DMS114 treated with DMSO at 0.1 percent for 48 hours (cell line): ENCODE results near the gene RNF144A.

ENCODE experiments used
- DNase-seq: peaks from one replicate; lab custom pipeline; 2025; ENCODE audit not compliant: unreplicated experiment; lab: John Stamatoyannopoulos, UW

RNF144A gene

DNA sequence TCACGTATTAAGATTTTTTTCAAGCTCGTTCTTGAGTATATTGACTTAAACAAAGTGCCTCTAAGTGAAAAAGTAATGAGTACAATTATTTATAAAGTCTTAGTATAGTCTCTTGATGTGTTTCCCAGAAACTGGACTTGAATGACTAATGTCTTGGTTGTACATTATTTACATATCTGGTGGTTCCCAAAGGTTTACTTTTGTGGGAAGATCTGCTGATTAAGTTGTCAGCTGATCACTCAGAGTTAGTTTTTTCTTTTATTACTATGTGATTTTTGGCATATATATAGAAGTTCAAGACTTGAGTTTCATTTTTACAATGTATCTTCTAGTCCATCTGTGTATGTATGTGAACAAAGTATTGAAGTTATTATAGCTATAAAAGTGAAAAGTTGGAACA, 29.5 kb downstream of the RNF144A start:
- no peak for DNase-seq

DNA sequence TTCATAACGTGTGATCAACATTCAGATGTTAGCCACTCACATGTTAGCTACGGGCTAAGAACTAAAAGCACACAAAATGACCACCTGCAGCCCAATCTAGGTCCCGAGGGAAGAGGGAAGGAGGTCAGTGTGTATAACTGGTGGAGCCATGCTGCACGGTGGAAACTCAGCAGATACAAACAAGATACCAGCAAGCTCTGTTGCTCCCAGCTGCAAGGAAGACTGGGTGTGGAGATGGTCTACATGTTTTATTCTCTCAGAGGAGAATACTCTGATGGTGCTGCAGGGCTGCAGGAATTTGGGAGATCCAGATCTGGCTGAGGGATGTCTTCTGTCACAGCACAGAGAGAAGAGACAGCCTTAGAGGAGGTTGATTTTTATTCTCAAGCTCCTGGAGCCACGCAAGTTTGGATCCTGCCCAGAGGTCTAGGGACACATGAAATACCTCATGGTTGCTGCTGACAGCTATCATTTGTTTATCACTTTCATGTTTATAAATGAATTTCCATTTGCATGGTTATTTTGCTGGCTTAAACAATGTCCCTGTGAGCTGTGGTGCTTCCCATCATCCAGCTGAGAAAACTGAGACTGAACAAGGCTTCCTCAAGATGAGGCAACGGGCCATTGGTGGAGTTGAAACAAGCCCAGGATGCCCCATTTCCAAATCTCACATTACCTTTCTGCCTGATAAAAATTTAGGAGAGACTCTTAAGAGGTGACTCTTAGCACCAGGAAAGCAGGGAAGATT, 30.9 kb downstream of the RNF144A start:
- no peak for DNase-seq

DNA sequence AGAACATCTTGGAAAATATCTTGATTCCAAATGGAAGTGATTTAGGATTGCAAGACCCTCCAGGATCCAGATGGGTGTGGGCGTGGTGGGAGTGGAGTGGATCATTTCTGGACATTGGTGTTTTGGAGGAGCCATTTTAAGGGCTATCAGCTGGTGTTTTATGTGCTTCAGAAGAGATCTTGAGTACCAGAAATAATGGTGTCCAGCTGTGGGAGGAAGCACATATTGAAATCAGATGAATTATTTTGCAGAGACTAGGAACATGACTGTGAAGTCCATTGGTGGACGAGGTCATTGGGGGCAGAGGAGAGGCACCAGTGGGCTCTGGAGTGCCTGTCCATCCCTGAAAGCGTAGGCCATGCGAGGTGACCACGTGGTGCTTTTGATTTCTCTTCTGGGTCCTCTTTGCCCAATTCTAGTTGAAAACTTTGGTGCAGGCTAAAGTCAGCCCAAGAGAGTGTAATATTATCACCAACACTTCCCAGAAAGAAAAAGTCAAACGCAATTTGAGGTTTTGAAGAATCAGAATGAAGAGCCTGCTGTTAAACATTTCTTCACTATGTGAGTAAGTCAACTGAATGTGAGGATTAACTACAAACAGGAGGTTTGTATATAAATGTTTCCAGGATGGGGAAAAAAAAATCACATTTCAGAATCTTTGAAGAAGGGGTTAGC, 31.6 kb downstream of the RNF144A start:
- DNase-seq: no peak

DNA sequence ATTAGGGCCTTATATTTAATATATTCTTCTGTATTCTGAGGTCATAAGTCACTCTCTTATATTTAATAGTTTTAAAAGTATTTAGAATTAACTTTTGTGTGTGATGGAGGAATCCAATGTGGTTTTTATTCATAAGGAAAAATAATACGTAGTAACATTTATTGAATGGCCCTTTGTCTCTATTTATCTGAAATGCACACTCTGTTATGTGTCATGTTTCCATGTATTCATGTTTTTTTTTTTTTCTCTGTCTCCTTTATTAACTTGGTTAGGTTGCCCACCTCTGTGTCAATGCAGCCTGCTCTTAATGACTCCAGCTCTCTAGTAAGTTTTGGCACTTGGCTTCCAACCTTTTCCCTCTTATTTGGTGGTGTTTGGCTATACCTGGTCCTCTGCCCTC, 33.8 kb downstream of the RNF144A start:
- no peak for DNase-seq

DNA sequence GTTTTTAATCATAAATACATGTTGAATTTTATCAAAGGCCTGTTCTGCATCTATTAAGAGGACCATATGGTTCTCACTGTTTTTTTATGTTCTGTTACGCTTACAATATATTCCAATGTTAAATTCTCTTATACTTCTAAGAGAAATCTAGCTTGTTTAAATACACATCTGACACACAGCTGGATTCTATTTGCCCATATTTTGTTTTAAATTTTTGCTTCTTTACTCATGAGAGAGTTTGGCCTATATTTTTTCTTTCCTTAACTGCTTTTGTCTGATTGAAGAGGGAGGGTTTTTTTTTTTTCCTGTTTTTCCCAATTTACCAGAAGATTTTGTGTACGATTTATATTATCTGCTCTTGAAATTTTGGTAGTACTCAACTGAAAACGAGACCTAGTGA, 34.9 kb downstream of the RNF144A start:
- DNase-seq: no peak

DNA sequence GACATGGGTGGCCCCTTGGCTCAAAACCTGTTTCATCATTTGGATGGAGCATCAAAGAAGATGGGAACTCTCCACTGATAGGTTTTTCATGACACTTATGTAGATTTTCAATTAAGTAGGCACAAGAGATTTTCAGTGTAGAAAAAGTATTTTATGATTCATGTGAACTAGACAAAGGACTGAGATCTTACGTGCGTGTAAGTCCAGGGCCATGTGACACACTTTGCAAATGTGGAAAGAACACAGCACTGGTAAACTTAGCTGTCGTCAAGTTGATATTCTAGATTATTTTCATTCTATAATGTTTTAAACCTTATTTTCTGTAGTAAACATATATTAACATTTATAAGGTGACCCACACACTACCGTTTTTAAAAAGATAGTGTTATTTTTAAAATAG, 37.4 kb downstream of the RNF144A start:
- DNase-seq: no peak

DNA sequence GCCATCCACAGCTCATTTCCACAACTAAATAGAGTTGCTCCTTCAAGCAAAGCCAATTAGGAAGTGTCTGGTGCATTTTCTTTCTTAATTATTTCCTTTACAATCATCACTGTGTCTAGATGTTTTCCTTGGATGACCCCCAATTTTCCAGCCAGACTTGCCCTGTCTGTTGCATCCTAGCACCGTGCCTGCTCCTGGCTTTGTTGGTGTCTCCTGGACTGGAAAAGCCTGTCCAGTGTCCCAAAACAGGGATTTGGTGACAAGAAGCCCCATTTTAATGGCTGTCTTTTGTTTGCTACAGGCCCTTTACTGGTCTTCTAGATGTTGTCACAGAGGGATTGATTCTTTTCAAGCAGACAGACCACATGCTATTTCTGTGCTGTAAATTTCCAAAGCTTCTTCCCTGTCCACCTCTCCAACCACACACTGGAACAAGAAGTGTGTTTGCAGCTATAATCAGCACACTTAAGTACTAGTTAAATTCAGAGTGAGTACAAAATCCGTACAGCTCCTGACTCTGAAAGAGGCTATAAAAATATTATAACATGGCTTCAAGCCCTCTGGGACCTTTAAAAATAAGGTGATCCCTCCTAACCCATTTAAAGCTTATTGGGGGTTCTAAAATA, 38.4 kb downstream of the RNF144A start:
- no peak for DNase-seq

DNA sequence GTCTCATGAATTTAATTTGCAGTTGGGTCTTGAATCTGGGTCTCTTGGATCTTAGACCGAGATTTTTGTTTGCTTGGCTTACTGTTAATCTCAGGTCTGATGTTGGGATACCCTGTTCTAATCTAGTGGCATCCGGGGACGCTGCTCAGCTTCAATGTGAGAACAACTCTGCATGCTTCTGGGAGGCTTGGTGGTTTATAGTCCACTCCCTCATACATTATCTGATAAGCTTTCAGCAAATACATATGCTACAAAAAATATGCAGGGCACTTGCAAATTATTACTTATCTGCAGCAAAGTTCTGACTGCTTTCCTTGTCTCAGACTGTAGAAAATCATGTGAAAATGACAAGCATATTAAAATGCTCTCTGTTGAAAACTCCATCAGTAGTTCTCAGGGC, 39.4 kb downstream of the RNF144A start:
- no peak for DNase-seq

DNA sequence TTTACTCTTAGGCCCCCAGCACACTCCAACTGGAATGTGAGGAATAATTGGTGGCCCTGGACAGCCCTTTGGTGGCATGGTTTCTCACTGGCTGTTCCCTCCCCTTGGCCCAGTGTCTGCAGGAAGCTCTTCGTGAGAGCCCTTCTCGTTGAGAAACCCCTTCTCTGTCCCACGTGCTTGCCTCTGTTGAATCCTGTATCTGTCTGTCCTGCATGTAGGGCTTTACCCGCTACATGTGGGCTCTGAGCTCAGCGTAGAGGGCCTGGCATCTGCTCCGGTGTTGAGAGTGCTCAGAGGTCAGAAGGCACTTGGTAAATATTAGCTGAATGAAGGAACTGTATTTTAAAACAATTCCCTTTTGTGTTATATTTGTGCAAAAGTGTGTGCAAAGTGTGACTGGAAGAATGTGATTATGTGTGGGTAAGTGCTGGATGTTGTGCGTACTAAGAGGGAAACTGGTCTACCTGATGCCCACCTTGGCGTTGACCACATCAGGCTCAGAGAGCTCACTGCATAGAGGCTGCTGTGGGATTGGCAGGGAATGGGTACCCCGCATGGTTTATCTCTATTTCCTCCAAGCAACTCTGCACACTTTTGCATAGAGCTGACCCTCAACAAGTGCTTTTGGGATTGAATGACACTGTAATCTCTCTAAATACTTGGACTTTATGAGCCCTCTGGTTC, 40.0 kb downstream of the RNF144A start:
- no peak for DNase-seq

DNA sequence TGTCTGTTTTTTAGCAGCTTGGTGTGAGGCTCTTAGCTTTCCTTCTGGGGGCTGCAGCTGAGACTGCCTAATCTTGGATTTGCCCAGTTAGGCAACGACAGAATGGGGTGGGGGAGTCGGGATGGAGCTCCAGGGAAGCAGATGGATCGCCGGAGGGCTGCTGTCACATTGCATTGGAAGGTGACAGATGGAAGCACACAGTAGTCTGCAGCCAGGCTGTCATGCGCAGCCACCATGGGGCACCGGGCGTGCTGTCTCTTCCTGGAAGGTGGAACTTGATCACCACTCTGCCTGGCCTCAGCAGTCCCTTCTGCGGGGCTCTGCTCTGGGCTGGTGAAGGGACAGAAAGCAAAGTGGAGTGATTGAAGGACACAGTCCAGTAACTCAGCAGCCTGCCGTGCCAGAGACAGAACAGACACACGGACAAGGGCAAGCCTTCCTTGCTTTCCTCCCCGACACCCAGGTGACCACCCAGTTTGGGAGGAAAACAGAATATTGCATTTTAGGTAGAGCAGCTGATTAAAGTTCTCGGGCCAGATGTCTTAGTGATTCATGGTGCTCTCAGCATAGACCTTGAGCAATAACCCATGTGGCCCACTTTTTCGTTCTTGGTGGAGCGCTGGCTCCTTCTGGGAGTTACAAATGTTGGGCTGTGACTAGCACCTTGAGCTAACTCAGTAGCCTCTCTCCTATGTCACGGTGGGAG, 40.9 kb downstream of the RNF144A start:
- no peak for DNase-seq

DNA sequence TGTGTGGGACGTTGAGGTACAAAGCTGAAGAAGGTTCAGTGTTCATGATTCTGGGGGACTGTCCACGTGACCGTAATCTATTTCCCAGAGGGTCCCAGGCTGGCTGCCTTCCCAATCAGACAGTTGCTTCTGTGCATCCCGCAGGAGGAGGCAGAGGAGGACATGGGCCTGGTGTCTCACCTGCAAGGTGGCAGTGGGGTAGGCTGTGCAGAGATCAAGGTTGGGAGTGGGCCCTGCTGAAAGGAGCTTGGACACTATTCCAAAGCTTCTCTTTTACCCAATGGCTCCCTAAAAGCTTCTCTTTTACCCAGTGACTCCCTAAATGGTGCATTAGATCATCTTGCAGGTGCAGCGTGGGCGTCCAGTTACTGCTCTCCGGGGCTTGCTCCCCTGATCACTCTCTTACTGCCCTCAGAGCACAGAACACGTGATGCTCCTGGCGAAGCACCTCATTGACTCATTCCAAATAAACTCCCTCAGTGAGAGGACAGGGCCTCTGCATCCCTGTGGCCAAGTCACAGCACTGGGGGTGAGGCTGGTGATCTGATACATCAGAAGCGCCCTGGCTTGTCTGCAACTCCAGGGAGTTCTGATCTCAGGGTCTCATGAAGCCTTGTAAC, 41.5 kb downstream of the RNF144A start:
- no peak for DNase-seq

DNA sequence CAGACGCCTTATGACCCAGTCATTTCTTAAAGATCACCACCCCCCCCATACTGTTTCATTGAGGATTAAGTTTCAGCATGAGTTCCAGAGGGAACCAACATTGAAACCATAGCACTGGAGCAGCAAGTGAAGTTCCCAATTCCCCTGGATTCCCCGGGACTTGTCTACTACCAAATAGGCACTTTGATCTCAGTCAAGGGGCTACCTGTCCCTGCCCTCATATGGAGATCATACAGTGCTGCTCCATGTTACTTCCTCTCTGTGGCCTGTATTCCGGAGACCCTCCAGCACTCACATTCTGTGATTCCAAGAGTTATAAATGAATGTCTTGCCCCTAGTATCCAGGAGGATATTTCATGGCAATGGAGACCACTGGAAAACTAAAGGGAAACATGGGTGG, 42.5 kb downstream of the RNF144A start:
- DNase-seq: no peak

DNA sequence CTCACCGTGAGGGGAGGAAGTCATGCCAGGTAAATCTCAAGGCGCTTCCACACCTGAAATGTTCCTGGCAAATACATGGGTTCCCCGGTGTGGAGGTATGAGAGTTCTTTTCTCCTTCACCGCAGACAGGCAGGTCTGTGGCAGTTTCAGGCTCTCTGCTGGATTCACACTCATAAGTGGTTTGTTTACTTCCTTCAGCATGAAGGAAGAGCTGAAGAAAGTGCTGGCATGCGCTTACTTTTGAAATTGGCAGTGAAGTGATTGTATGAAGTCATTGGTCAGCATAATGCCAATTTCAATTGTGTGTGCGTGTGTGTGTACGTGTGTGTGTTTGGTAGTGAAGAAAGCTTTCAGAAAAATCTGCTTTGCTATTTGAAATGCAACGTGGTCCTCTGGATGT, 43.4 kb downstream of the RNF144A start:
- no peak for DNase-seq

DNA sequence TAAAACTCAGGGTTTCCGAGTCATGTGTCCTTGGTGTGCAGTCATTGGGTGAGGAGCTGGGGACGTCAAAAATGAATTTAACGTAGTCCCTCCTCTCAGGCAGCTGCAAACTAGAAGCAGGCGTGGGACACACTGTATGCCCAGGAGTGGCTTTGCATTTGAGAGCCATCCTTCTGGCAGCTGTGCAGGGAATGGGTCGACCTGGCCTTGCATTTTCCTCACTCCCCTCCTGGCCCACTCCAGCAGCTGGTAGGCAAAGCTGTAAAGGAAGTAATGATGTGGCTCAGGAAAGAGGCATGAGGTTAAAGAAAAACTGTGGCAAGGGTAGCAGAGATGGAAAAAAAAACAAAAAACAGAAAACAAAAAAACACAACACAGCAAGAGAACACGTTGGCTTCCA, 46.5 kb downstream of the RNF144A start:
- no peak for DNase-seq

DNA sequence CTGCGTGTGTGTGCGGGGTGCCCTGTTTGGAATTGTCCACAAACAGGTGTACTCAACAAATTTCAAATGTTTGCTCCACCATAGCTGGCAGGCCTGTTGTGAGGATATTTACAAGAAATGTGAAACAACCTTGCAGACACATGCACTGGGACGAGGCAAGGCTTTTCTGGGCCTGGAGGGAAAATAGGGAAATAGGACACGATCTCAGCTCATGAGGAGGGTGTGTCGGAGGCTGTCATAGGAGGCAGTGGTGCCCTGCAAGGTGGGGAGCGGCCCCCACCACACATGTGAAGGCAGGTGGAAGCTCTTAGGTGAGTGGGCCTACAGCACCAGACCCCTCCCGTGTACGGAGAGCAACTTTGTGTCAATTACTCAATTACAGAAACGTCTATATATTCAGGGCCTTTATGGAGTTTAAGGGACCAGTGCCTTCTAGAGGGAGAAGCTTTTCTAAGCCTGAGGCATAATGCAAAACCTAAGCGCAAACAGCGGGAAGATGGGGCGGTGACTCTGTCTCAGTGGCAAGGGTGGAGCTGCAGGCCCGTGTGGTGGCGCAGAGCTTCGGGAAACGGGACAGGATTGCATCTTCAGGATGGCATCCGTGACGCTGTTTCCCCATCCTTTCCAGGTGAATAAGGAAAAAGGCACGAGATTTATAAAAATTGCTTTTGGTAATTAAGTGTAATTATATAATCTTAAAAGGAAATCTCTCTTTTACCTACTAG, 48.0 kb downstream of the RNF144A start:
- DNase-seq: no peak

DNA sequence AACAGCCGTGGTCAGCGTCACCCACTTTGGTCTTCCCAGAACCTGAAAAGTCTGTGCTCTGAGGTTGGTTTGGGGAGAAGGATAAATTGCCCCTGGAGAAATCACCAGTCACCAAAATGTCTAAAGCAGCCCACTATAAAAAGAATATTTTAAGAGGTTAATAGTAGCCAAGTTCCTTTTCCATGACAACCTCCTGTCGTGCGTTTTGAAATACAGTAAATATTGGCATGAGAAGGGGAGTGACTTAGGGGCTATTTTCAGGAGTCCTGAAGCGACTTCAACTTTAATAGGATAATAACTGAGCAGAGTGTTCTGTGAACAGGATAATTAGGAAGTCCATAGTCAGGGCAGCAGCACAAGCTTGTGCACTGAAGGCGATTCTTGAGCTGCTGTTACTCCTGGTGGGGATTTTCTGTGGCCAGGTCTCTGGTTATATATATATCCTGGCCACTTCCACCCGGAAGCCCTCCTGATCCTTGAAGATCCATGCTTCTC, 49.3 kb downstream of the RNF144A start:
- no peak for DNase-seq

DNA sequence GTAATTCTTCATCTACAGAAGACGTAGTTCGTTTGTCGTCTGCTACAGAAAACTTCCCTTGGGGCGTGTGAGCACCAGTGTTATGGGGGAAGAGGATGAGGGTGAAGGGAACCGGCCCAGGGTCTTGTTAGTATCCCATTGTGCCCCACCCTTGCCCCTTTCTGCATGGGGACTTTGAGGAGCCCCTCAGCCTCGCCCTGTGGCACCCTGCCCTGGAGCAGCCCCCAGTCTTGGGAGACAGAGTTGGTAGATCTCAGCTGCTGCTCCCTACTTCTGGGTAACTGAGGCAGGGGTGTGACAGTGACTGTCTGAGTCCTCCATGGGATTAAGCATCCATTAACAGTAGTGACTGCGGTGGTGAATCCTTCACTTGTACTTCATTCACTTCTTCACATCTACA, 50.1 kb downstream of the RNF144A start:
- no peak for DNase-seq

DNA sequence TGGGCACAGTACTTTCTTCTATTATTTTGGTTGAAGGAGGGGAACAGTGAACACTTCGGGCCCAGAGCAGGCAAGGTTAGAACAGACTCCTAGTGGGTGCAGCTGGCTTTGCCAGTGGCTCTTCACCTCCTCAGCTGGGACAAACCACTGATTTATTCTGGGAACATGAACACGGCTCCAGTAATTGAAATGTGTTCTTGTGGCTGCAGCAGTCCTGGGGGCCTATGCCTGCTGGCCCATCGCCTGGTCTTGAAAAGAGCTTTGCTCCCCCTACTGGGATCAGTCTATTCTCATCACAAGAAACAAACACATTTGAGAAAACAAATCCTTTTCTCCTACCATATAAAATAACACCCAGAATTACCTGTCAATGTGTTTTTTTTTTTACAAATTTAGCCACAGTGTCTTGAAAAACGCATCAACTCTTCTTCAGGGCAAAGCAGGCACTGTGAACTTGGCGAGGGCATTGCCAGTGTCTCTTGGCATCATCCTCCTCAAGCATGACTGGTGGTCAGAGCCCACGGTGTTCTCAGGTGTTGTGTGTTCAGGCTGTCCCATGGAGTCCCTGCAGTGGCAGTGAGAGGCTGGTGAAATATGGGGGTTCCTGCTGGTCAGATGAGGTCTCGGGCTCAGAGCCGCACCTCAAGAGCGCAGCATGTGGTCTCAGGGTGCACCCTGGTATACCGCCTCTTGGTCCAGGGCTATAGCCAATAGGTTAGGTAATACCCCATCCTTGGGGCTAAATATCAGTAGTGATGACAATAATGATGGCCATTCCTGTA, 51.3 kb downstream of the RNF144A start:
- DNase-seq: no peak

DNA sequence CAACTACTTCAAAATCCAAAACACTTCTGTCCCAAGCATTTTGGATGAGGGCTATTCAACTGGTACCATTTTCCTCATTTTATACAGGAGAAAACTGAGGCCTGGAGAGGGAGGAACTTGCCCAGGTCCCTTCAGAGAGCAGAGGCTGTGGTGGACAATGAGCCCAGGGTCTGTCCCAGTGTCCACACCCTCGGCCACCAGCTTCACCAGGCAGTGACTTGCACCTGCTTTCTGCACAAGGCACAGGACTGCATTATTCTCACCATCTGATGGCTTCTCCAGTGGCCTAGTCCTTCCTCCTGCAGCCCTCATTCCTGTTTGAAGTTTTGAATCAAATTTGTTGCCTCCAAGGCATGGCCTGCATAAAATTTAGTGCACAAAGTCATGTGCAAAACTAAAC, 53.3 kb downstream of the RNF144A start:
- DNase-seq: no peak
